Measurements from ENCODE around the gene MICAL2.

MICAL2 gene

DNA sequence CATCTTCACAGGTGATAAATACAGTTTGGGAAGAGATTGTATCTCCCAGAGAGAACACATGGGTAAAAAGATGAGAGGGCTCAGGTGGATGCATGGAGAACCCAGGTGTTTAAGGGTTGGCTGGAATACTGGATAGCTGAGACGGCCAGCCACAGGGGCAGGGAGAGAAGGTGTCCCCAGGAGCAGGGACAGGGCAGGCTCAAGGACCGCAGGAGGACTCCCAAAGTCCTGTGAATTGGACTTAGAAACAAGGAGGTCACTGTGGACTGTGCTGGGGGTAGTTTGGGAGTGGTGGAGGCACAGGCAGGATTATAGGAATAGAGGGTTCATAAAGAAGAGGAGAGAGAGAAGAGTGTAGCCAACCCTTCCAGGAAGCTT lies 163.2 kb downstream of the MICAL2 start:
- DNase-seq (ENCODE audit: low spot score): no peak

GRCh38 chr11:12274056-12274455 lies 163.7 kb downstream of the MICAL2 start:
- DNase-seq (ENCODE audit: low spot score): no peak

- DNase-seq (ENCODE audit: low spot score): no peak
Observed at GRCh38 chr11:12274558-12275197, 164.3 kb downstream of the MICAL2 start.

GRCh38 chr11:12275818-12276217 lies 165.4 kb downstream of the MICAL2 start:
- no peak for DNase-seq (ENCODE audit: low spot score)

GRCh38 chr11:12276356-12276755 lies 166.0 kb downstream of the MICAL2 start:
- no peak for DNase-seq (ENCODE audit: low spot score)

GRCh38 chr11:12276831-12277475 lies 166.6 kb downstream of the MICAL2 start:
- no peak for DNase-seq (ENCODE audit: low spot score)

GRCh38 chr11:12278766-12279671 lies 168.6 kb downstream of the MICAL2 start:
- no peak for DNase-seq (ENCODE audit: low spot score)

DNA sequence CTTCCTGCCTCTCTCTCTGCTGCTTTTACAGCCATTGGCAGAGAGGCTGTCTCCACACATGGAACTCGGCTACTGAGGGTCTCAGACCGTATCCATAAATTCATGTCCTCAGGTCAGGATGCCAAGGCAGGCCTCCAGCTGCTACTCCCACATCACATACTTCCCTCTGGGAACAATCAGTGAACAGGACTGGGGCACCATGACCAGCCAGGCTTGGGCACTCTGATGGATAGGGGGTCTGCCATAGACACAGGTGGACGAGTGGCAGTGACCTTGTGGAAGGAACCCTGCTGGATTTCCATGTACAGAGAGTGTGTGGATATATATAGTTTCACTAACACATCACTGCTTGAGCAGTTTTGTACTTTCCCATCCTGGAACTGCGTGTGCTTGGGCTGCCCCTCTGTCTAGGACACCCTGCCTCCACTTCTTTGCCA lies 169.3 kb downstream of the MICAL2 start:
- DNase-seq (ENCODE audit: low spot score): no peak

GRCh38 chr11:12280199-12280837 lies 169.9 kb downstream of the MICAL2 start:
- DNase-seq (ENCODE audit: low spot score): no peak

DNA sequence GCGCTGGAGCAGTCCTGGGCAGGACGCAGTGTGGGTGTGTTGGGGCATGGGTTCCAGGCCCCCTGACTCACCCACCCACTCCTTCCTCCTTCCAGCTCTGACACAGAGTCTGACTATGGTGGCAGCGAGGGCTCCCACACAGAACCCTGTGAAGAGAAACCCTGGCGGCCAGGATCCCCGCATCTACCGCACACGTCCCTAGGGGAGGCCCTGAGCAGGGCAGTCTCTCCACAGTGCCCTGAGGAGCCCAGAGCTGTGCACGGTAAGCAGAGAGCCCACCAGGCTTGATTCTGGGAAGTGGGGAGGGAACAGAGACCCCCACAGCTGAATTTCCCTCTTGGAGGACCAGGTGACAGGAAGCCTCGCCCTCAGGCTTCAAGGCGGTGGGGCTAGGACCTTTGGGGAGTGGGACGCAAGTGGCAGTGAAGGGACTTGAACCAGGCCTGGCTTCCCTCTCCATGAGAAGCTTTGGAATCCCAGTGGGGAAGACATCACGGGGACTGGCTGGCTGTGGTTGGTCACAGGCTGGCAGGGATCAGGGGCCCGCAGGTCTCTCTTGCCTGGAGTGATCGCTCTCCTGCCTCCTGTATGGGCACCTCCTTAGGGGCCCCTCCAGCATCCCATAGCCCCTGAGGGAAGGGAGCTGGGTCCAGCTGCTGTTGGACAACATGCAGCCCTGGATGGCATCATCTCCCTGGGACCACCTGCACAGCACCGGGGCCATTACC lies 170.6 kb downstream of the MICAL2 start:
- no peak for DNase-seq (ENCODE audit: low spot score)

- peak; percentile 88 for DNase-seq (ENCODE audit: low spot score)
Observed at GRCh38 chr11:12281571-12282478, 171.4 kb downstream of the MICAL2 start.

DNA sequence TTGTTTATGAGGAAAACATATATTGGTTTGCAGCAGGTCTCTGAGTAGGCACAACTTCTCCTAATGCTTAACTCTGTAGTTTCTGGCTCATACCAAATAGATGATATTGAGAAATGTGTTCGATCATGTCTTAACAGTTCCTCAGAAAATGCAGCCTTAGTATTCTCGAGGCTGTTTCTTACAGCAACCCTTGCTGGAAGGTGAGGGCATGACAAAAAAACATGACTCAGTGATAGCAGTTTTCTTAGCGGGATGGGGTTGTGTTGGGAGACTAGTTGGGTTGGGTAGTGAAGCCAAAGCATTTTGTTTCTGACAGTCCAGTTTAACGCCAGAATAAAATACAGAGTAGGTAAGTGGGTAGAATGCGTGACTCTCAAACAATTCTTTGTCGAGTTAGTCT lies 172.3 kb downstream of the MICAL2 start:
- DNase-seq (ENCODE audit: low spot score): no peak

GRCh38 chr11:12284316-12285050 lies 174.1 kb downstream of the MICAL2 start:
- DNase-seq (ENCODE audit: low spot score): no peak

GRCh38 chr11:12285106-12285505 lies 174.7 kb downstream of the MICAL2 start:
- DNase-seq (ENCODE audit: low spot score): no peak

DNA sequence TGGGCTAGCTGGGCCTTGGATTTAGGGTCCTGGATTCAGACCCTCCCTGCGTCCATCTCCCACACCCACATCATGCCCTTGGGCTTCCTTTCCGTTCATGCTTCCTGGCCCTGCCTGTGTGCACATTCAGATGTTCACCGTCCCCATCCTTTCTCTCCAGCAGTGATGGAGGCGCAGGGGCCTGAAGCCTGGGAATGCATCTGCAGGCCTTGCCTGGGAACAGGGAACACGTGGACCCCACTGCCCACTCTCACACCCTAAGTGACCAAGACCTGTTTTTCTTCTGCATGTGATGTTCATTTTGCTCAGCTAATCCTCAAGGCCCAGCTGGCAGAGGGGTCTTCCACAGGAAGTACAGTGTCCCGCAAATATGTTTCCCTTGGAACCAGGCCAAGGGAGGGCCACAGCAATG lies 175.4 kb downstream of the MICAL2 start:
- no peak for DNase-seq (ENCODE audit: low spot score)

DNA sequence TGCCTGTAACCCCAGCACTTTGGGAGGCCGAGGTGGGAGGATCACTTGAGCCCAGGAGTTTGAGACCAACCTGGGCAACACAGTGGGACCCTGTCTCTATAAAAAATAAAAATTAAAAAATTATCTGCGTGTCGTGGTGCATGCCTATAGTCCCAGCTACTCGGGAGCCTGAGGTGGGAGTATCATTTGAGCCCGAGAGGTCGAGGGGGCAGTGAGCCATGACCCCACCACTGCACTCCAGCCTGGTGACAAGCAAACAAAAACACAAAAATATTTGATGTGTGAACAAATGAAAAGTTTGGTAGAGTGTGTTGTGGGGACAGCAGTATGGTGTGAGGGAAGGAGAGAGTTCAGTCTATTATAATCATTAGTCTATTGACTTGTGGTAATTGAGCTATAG lies 176.2 kb downstream of the MICAL2 start:
- DNase-seq (ENCODE audit: low spot score): no peak

DNA sequence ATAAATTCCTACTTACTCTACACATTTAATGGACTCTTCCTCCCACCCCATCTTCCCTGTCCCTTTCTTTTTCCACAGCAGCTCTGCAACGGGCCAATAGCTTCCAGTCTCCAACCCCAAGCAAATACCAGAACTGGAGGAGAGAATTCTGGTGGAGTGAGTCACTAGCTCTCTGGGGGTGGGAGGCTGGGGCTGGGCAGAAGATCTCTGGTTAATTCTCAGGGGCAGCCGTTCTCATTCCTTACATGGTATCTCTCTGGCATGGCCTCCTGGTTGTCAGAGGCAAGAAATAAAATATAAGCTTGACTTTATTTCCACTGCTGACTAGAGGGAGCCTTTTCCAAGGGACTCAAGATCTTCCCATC lies 176.6 kb downstream of the MICAL2 start:
- no peak for DNase-seq (ENCODE audit: low spot score)

GRCh38 chr11:12287374-12288211 lies 177.2 kb downstream of the MICAL2 start:
- no peak for DNase-seq (ENCODE audit: low spot score)
